ENCODE results near the gene TACR2.

TACR2 gene

GRCh38 chr10:69416695-69417094 is at the start of gene TACR2:
TACR2 (minus strand) TSS chr10:69416918; CDS start chr10:69416323, 595 bp downstream.
- Histone ChIP-seq H3K27ac (no peak within 1 kb of the TSS), H3K9me3 (replicated peaks in 1 of 11) (no peaks in the 10 kb centered on the region), H3K4me3 (no peak within 1 kb of the TSS), H3K9ac (no peak within 1 kb of the TSS), H3K27me3 (peaks cover 0 to 5% (median 0%) of the 10 kb centered on the region in 11 experiments; a peak in 2 of 22 replicates), H3K4me2 (no peak within 1 kb of the TSS), H3K4me1 (peaks cover 0 to 21% (median 4%) of the 10 kb centered on the region in 10 experiments; a peak in 9 of 20 replicates), H3K36me3 (no peaks in the 10 kb centered on the region), H4K20me1 (no peaks in the 10 kb centered on the region)
- no peak for TF ChIP-seq Cebpa-rat (IDR thresholded peaks at IDR 0.05)

- H3K9ac ChIP-seq, result peak overlapping the region in 7 of 11 experiments; percentile 46 to 69 (median 57); a peak in 8 of 22 replicates
- peak overlapping the region in 9 of 11 experiments; percentile 0 to 91 (median 81); a peak in 14 of 22 replicates for H3K27ac ChIP-seq
- no peaks in the 10 kb centered on the region for H3K27me3 ChIP-seq
- H3K4me1 ChIP-seq, result peaks cover 49 to 100% (median 96%) of the 10 kb centered on the region in 10 experiments
- H3K4me3 ChIP-seq, result peak overlapping the region in 1 of 10 experiments; percentile 26; a peak in 2 of 20 replicates
- H3K4me2 ChIP-seq, result peak overlapping the region; percentile 60 to 96 (median 80)
- no peaks in the 10 kb centered on the region for H3K9me3 ChIP-seq (replicated peaks in 1 of 11)
- no peaks in the 10 kb centered on the region for H3K36me3 ChIP-seq
- TF ChIP-seq Cebpa-rat (IDR thresholded peaks at IDR 0.05), result no peak
- H4K20me1 ChIP-seq, result no peaks in the 10 kb centered on the region
These were observed 49.4 kb upstream of the TACR2 start for GRCh38 chr10:69466158-69466490.

DNA sequence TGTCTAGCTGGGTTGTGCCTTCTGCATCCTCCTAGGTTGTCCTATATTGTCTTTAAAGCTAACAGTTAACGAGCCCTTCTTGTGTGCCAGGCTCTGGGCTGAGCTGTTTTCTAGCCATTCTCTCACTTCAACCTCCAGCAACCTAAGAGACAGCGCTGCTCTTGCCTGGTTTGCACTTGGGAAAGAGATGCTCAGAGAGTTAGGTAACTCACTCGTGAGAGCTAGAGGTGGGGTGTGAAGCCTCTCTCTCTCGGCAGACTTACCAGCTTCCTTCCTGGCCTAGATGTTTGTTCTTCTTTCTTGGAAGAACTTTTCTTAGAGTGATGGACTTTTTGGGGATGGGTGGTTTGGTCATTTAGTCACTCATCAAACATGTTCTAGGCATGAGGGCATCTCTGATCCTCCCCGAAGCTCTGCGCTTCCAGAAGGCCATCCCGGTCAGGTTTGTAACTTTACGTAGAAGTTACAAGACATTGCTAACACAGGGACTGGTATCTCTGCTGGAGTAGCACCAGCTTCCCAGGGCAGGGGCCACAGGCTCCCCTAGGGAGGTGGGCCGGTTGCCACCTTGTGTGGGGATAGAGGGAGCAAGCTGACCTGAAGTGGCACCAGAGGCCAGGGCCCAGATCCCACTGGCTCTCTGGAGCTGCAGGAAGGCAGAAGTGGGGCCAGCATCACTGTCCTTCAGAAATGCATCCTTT is 48.9 kb upstream of the TACR2 start:
- H4K20me1 ChIP-seq, result no peaks in the 10 kb centered on the region
- no peaks in the 10 kb centered on the region for H3K9me3 ChIP-seq (replicated peaks in 1 of 11)
- peak overlapping the region; percentile 27 to 69 (median 57); a peak in 18 of 22 replicates for H3K9ac ChIP-seq
- H3K27ac ChIP-seq, result peak overlapping the region; percentile 32 to 91 (median 74); a peak in 21 of 22 replicates
- H3K4me3 ChIP-seq, result peak overlapping the region in 2 of 10 experiments; percentile 10 to 26; a peak in 2 of 20 replicates
- TF ChIP-seq Cebpa-rat (IDR thresholded peaks at IDR 0.05), result peak in 3 of 11 experiments; percentile 22 to 56 (median 28); a peak in 5 of 22 replicates
- H3K36me3 ChIP-seq, result no peaks in the 10 kb centered on the region
- peaks cover 49 to 100% (median 96%) of the 10 kb centered on the region in 10 experiments for H3K4me1 ChIP-seq
- peak overlapping the region; percentile 60 to 96 (median 80) for H3K4me2 ChIP-seq
- no peaks in the 10 kb centered on the region for H3K27me3 ChIP-seq

GRCh38 chr10:69464801-69465401 is 48.2 kb upstream of the TACR2 start:
- Histone ChIP-seq H3K4me1 (peaks cover 53 to 100% (median 96%) of the 10 kb centered on the region in 10 experiments), H3K27me3 (no peaks in the 10 kb centered on the region), H3K4me2 (peak overlapping the region; percentile 60 to 96 (median 80)), H3K9ac (peak overlapping the region; percentile 27 to 69 (median 57); a peak in 19 of 22 replicates), H3K4me3 (peak overlapping the region in 2 of 10 experiments; percentile 10 to 26; a peak in 2 of 20 replicates), H3K9me3 (replicated peaks in 1 of 11) (no peaks in the 10 kb centered on the region), H4K20me1 (no peaks in the 10 kb centered on the region), H3K27ac (peak overlapping the region; percentile 32 to 91 (median 74)), H3K36me3 (no peaks in the 10 kb centered on the region)
- TF ChIP-seq Cebpa-rat (IDR thresholded peaks at IDR 0.05), result no peak

- H3K4me1 ChIP-seq, result peaks cover 54 to 100% (median 96%) of the 10 kb centered on the region in 10 experiments
- no peaks in the 10 kb centered on the region for H3K27me3 ChIP-seq
- H3K4me2 ChIP-seq, result peak overlapping the region; percentile 60 to 96 (median 80)
- H3K27ac ChIP-seq, result peak overlapping the region; percentile 32 to 91 (median 74)
- no peak for TF ChIP-seq Cebpa-rat (IDR thresholded peaks at IDR 0.05)
- no peaks in the 10 kb centered on the region for H3K36me3 ChIP-seq
- H3K9me3 ChIP-seq (replicated peaks in 1 of 11), result no peaks in the 10 kb centered on the region
- H3K4me3 ChIP-seq, result no peak overlapping the region
- H3K9ac ChIP-seq, result peak overlapping the region; percentile 27 to 69 (median 57); a peak in 19 of 22 replicates
- H4K20me1 ChIP-seq, result no peaks in the 10 kb centered on the region
These were observed 47.7 kb upstream of the TACR2 start for GRCh38 chr10:69464401-69464800.

DNA sequence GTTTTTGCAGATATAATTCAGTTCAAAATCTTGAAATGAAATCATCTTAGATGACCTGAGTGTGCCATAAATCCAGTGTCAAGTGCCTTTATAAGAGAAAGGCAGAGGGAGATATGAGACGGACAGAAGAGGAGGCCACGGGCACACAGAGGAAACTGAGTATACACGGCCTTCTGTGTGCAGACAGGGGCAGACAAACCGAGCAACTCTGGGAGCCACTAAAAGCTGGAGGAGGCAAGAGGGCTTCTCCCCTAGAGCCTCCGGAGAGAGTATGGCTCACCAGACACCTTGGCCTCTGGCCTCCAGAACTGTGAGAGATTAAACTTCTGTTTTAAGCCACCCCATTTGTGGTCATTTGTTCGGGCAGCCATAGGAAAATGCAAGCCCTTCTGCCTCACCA is 47.2 kb upstream of the TACR2 start:
- Histone ChIP-seq H3K27me3 (no peaks in the 10 kb centered on the region), H3K4me1 (peaks cover 54 to 100% (median 96%) of the 10 kb centered on the region in 10 experiments), H3K9me3 (replicated peaks in 1 of 11) (no peaks in the 10 kb centered on the region), H4K20me1 (no peaks in the 10 kb centered on the region), H3K36me3 (no peaks in the 10 kb centered on the region), H3K27ac (peak overlapping the region in 10 of 11 experiments; percentile 59 to 91 (median 78); a peak in 18 of 22 replicates), H3K4me2 (peak overlapping the region; percentile 60 to 96 (median 80); a peak in 21 of 22 replicates), H3K9ac (peak overlapping the region in 9 of 11 experiments; percentile 46 to 69 (median 57); a peak in 12 of 22 replicates), H3K4me3 (no peak overlapping the region)
- TF ChIP-seq Cebpa-rat (IDR thresholded peaks at IDR 0.05), result no peak

DNA sequence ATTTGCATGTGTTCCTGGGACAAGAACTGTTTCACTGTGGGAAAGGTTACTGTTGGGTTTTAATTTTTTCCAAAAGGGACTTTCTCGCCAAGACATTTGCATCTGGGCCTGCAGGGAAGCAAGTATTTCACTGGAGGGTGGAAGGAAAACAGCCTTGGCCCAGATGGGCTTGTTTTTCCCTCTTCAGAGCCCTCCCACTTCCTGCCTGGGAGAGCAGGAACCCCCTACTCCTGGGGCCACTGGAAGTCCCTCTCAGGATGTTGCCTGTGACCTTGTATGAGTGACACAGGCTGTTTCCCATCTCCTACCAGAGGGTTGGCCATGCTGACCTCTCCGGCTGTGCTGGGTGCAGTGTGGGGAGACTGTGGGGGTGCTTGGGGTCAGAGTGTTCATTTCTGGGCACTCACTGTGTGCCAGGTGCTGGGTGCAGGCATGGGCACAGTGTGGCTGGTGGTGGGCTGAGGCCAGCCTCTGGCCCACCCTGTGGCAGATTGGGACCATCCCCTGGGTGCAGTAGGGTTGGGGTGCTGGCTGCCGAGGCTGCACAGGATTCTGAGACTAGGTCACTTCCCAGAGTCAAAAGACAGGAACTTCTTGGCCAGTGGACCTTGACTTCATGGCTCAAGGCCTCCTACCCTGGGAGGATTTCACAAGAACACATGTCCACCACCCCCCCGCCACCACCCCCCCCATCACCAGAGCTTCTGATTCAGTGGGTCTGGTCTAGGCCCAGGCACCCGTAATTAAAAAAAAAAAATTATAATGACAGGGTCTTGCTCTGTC is 44.7 kb upstream of the TACR2 start:
- H3K4me3 ChIP-seq, result peak overlapping the region in 6 of 10 experiments; percentile 1 to 44 (median 38); a peak in 6 of 20 replicates
- H3K36me3 ChIP-seq, result peaks cover 0 to 13% (median 0%) of the 10 kb centered on the region in 11 experiments; a peak in 5 of 22 replicates
- peak overlapping the region; percentile 74 to 96 (median 88) for H3K4me2 ChIP-seq
- H3K9me3 ChIP-seq (replicated peaks in 1 of 11), result no peaks in the 10 kb centered on the region
- peak overlapping the region; percentile 71 to 91 (median 81); a peak in 21 of 22 replicates for H3K27ac ChIP-seq
- peaks cover 50 to 100% (median 100%) of the 10 kb centered on the region in 10 experiments for H3K4me1 ChIP-seq
- peak overlapping the region; percentile 19 to 78 (median 70); a peak in 18 of 22 replicates for H3K9ac ChIP-seq
- TF ChIP-seq Cebpa-rat (IDR thresholded peaks at IDR 0.05), result no peak
- no peaks in the 10 kb centered on the region for H4K20me1 ChIP-seq
- H3K27me3 ChIP-seq, result no peaks in the 10 kb centered on the region

GRCh38 chr10:69460576-69461242 is 44.0 kb upstream of the TACR2 start:
- Histone ChIP-seq H3K9ac (peak overlapping the region; percentile 45 to 78 (median 70); a peak in 18 of 22 replicates), H3K4me1 (peaks cover 42 to 100% (median 98%) of the 10 kb centered on the region in 10 experiments), H3K4me3 (peak overlapping the region in 5 of 10 experiments; percentile 2 to 42 (median 37); a peak in 3 of 20 replicates), H3K27ac (peak overlapping the region; percentile 71 to 91 (median 81)), H3K4me2 (peak overlapping the region; percentile 74 to 96 (median 88)), H3K27me3 (no peaks in the 10 kb centered on the region), H3K9me3 (replicated peaks in 1 of 11) (no peaks in the 10 kb centered on the region), H3K36me3 (peaks cover 0 to 18% (median 0%) of the 10 kb centered on the region in 11 experiments; a peak in 5 of 22 replicates), H4K20me1 (no peaks in the 10 kb centered on the region)
- TF ChIP-seq Cebpa-rat (IDR thresholded peaks at IDR 0.05), result no peak

All from BLaER1 treated with 17β-estradiol and CSF1 and Interleukin-3, amounts not matched to agents 10 nM and 100 nM (cell line).